SJSA1 (cell line): ENCODE measurements around the gene NT5DC1. TPM values are rescaled to one million over a fixed set of nuclear protein-coding genes. Genes with fewer than 3 reads are reported as not detected.

ENCODE experiments used
- DNase-seq, 2 experiments: peaks; one replicate each; pipeline ENCODE4 v3.0.0-alpha.2; 2015 to 2020; ENCODE audit warnings: low spot score in 2 of 2, low read depth in 1 of 2
- H3K27ac ChIP-seq: fragments of 250-450 bp; sonication (Bioruptor Pico); 2 replicates; pipeline ENCODE4 v1.5.1; 2020; ENCODE audit warnings: mild to moderate bottlenecking, moderate library complexity
- H3K27me3 ChIP-seq: fragments of 250-450 bp; sonication (Bioruptor Pico); replicated peaks from 2 replicates; pipeline ENCODE4 v1.5.1; 2020; ENCODE audit warnings: mild to moderate bottlenecking, moderate library complexity
- H3K36me3 ChIP-seq: fragments of 250-450 bp; sonication (Bioruptor Pico); 2 replicates; pipeline ENCODE4 v1.5.1; 2020; ENCODE audit warnings: mild to moderate bottlenecking
- H3K4me1 ChIP-seq: fragments of 250-450 bp; sonication (Bioruptor Pico); replicated peaks from 2 replicates; pipeline ENCODE4 v1.6.1; 2021; ENCODE audit warnings: mild to moderate bottlenecking
- H3K4me3 ChIP-seq: fragments of 250-450 bp; sonication (Bioruptor Pico); 2 replicates; pipeline ENCODE4 v1.5.1; 2020; ENCODE audit warnings: mild to moderate bottlenecking
- H3K9me3 ChIP-seq: fragments of 250-450 bp; sonication (Bioruptor Pico); replicated peaks from 2 replicates; pipeline ENCODE4 v1.5.1; 2020; ENCODE audit warnings: mild to moderate bottlenecking
- total RNA-seq: library from RNA; depleted of rRNA; stranded (reverse); fragments of >200 nt; shearing (Covaris generic); gene quantifications from 2 replicates; pipeline ENCODE4 v1.2.3, GENCODE V29; 2014; rRNA removed

The NT5DC1 gene
- total RNA-seq, result 10.0 and 13.2 TPM in 2 replicates

DNA sequence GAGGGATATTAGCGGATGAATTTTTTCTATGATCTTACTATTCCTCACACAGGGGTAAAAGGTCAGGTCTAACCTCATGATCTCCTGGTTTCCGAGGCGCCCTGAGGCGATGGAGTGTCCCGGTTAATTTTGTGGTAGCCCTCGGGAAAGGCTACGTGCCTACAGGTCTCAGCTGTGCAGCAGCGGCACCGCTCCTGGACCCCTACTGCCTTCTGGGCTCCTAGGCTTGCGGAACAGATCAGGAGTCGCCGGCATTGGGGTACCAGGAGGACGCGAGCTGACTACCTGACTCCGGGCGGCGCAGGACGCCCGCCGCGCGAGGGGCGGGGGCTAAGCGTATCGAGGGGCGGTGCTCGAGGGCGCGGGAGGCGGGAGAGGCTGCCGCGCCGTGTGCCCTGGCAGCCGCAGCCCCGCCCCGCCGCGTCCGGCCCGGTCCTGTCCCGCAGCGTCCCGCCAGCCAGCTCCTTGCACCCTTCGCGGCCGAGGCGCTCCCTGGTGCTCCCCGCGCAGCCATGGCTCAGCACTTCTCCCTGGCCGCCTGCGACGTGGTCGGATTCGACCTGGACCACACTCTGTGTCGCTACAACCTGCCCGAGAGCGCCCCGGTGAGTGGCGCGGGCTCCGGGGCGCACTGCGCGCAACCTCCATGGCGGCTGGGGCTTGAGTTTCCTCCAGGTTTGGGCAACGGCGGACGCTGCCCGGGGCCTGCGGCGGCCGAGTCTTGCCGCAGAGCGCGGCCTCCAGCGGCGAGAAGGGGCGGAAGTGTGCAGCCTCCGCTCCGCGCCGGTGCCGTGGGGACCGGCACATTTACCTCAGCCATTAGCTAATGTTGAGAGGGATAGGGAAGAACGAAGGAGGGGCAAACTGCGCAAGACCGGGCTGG, at the start of gene NT5DC1:
TSS of gene NT5DC1 (plus strand) at position 435 of the 883 bp plus-strand sequence. CDS start at position 513, 78 bp downstream.
- Histone ChIP-seq H3K9me3 (no peaks in the 10 kb centered on the region; the same call in 1 of the 2 replicates), H3K4me3 (peak within 1 kb of the TSS; percentile 77), H3K27me3 (no peaks in the 10 kb centered on the region), H3K4me1 (peaks cover 7% of the 10 kb centered on the region), H3K27ac (peak within 1 kb of the TSS; percentile 53), H3K36me3 (peaks cover 4% of the 10 kb centered on the region; the same call in 1 of the 2 replicates)
- peak; percentile 75 to 87 for DNase-seq

DNA sequence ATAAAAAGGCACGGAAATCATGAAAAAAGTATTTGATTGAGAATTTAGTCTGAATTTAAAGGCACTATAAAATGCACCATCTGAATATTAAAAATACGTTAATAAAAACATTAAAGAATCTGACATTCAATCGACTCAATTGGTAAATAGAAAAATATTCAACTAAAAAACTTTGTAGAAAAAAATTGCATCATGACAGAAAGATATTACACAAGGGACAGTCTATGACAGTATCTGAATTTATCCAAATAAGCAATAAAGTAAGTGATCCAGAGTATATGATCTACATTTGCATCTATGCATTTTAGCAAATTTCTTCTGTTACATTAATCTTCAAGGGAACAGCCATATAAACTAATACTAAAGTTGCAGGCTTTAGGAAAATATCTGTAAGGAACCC, 49.4 kb upstream of the NT5DC1 start:
- Histone ChIP-seq H3K36me3 (no peaks in the 10 kb centered on the region), H3K27me3 (no peaks in the 10 kb centered on the region), H3K4me1 (no peaks in the 10 kb centered on the region), H3K4me3 (no peak overlapping the region), H3K27ac (no peak overlapping the region), H3K9me3 (no peaks in the 10 kb centered on the region)
- no peak for DNase-seq

DNA sequence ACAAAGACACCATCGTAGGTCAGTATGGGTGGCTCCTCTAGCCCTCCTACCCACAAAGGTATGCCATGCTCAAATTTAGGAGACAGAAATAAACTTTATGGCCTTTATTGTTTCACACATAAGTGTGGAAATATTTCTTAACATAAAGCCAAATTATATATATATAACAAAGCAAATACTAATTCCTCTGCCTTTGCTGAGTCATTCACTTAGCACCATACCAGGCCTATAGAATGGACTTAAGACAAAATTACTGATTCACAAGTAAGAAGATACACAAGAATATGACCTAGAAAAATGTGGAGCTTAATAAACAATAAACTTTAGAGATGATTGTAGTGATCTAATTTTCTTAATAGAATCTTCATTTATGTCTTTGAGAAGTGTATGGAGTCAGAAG, 45.1 kb upstream of the NT5DC1 start:
- Histone ChIP-seq H3K27ac (no peak overlapping the region), H3K4me1 (no peaks in the 10 kb centered on the region), H3K4me3 (no peak overlapping the region), H3K36me3 (no peaks in the 10 kb centered on the region), H3K27me3 (no peaks in the 10 kb centered on the region), H3K9me3 (no peaks in the 10 kb centered on the region)
- DNase-seq, result no peak

DNA sequence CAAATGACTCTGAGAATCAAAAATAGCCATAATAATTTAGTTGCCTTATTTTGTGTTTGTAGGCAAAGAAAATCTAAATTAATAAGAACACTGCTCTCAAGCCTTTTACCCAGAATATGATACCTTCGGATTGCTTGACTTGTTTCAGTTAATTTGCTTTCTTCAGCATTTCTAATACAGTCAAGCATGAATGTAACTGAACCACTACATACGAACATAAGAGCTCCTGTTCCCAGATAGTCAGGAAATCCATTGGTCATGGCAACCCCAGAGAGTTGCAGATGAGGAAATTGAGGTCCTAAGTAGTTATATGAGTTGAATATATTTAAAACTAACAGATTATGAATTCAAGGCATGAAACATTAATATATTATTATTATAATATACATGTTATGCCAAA, 42.9 kb upstream of the NT5DC1 start:
- no peaks in the 10 kb centered on the region for H3K9me3 ChIP-seq
- H3K27ac ChIP-seq, result no peak overlapping the region
- no peaks in the 10 kb centered on the region for H3K4me1 ChIP-seq
- no peak for DNase-seq
- no peaks in the 10 kb centered on the region for H3K27me3 ChIP-seq
- H3K4me3 ChIP-seq, result no peak overlapping the region
- no peaks in the 10 kb centered on the region for H3K36me3 ChIP-seq

DNA sequence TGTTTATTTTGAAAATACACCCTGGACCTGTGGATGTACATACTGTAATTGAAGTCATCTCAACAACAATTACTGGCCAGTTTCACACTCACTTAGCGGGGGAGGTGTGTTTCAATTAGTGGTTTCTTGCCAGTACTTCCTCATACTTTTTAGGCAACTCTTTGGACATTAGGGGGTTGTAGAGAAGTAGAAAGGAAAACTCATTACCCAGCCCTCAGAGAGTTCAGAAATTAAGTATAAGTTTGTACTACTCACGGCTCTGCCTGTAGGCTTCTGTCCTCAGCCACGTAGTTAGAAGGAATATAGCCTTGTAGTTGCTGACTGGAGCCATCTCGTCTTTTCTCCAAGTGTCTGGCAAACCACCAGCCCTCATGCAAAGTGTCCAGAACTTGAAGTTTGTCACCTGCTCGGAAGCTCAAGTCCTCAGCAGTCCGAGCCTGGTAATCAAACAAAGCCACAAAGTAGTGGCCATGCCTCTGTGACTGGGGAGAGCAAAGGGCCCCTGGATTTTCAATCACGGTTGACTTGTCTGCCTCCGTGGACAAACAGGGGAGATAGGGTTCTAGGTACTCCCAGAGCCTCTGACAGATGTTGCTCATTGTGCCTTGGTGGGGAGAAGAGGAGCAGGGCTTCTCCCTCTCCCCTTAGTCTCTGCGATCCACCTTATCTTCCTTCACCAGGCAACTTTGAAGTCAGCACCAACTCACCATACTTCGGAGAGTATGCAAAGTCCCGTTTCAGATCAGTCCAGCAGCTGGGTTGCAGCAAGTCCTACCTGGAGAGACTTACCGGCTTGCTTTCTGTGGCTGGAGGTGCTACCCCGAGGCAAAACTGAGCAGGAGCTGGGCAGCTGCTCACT, 40.7 kb upstream of the NT5DC1 start:
- H3K27ac ChIP-seq, result no peak overlapping the region
- H3K27me3 ChIP-seq, result no peaks in the 10 kb centered on the region
- H3K9me3 ChIP-seq, result no peaks in the 10 kb centered on the region
- H3K36me3 ChIP-seq, result no peaks in the 10 kb centered on the region
- H3K4me1 ChIP-seq, result no peaks in the 10 kb centered on the region
- peak in 1 of 2 experiments; percentile 14 for DNase-seq
- H3K4me3 ChIP-seq, result peak overlapping the region; percentile 30

DNA sequence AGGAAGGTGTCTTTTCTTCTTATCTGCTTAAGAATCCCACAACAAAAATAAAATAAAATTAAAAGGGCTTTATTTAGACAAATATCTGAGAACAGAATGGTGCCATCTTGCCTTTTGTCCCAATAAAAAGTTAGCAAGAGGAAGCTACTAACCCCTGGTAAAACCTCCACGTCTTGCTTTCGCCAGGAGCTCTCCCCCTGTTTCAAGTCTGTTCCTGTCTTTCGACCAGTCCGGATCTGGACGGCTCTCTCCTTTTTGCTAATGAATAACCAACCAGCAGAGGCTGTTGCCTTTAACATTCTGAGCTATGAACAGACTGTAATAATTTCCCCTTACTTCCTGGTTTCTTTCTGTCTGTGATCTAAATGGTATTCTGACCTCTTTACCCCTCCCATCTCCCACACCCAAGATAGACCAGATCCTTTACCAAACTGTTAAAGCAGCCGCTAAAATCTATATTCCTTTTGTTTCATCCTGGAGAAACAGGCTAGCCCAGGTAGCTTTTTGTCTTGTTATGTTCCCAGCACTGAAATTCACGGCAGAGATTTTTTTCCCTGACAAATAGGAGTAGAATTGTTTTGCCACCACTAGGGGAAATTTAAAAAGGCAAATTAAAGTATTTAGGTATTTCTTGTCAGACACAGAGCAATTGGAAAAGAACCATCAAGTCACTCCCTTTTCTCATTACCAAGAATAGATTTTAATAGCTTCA, 39.9 kb upstream of the NT5DC1 start, which contains the start of gene FRK:
TSS of gene FRK (minus strand) at position 320 of the 712 bp plus-strand sequence. CDS start 580 bp downstream, outside the sequence.
- H3K27ac ChIP-seq, result peak within 1 kb of the TSS; percentile 27; the same call in 1 of the 2 replicates
- H3K9me3 ChIP-seq, result no peaks in the 10 kb centered on the region
- no peaks in the 10 kb centered on the region for H3K4me1 ChIP-seq
- no peaks in the 10 kb centered on the region for H3K36me3 ChIP-seq
- DNase-seq, result peak in 1 of 2 experiments; percentile 44
- H3K4me3 ChIP-seq, result peak within 1 kb of the TSS; percentile 30
- H3K27me3 ChIP-seq, result no peaks in the 10 kb centered on the region

DNA sequence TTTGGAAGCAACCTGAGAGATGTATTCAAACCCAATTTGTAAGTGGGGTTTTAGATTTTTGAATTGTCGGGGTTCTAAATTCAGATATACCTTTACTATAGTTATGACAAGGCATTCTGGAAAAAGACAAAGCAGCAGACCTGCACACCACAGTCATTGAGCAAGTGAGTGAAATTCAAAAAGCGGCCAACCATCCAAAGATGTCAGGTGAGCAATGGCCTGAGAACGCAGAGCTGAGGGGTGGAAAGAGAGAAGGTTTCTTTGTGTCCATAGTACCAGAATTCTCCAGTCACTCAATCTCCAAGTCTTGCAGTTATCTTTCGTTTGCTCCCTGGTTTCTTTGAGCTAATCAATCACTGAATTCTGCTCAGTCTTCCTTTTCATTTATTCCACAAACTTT, 38.2 kb upstream of the NT5DC1 start:
- H3K36me3 ChIP-seq, result no peaks in the 10 kb centered on the region
- no peaks in the 10 kb centered on the region for H3K9me3 ChIP-seq
- H3K27ac ChIP-seq, result no peak overlapping the region
- no peak overlapping the region for H3K4me3 ChIP-seq
- no peak for DNase-seq
- no peaks in the 10 kb centered on the region for H3K4me1 ChIP-seq
- no peaks in the 10 kb centered on the region for H3K27me3 ChIP-seq

DNA sequence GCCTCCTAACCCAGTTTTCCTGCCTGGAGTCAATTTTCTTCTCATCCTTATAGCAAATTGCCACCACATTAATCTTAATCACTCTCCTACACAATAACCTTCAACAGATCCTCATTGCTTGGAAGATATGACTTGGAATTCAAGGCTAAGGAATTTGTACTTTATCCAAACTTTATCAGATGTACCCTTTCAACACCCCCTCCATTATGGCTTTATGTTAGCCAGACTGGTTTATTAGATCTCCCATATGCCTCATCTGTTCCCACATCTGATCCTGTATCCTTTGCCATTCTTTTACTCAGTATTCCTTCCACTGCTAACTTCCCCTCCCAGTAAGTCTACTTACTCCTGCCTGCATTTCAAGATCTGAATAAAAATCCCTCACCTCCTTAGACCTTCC, 36.0 kb upstream of the NT5DC1 start:
- Histone ChIP-seq H3K27ac (no peak overlapping the region), H3K4me3 (no peak overlapping the region), H3K9me3 (no peaks in the 10 kb centered on the region), H3K27me3 (no peaks in the 10 kb centered on the region), H3K36me3 (no peaks in the 10 kb centered on the region), H3K4me1 (no peaks in the 10 kb centered on the region)
- no peak for DNase-seq

DNA sequence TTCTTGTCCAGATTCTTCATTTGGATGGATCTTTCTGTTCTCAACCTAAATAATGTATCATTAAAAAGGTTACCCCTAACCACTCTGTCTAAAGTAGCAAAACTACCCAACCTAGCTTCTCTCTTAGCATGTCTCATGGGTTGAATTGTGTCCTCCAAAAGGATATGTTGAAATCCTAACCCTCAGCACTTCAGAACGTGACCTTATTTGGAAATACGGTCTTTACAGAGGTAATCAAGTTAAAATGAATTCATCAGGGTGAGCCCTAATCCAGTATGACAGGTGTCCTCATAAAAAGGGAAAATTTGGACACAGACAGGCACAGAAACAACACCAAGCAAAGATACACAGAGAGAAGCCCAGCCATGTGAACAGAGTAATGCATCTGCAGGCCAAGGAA, 33.9 kb upstream of the NT5DC1 start:
- Histone ChIP-seq H3K4me1 (peaks cover 9% of the 10 kb centered on the region), H3K27ac (no peak overlapping the region), H3K27me3 (no peaks in the 10 kb centered on the region), H3K4me3 (no peak overlapping the region), H3K9me3 (no peaks in the 10 kb centered on the region), H3K36me3 (no peaks in the 10 kb centered on the region)
- DNase-seq, result no peak

DNA sequence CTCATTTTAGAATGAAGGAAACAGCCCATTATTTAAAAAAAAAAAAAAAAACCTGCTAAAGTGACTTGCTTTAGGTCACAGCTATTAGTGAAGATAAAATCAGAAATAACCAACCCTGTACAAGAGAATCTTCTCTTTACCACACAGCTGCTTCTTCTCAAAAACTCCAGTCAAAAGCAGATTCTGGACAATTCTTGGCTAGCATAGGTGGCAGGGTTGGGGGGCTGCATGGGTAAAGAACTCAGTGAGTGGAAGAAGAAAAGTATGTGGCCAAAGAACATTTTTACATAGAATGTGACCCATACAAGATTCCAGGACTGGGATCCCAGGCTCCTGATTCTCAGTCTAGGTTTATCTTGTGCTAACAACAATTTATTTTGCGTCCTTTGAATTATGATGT, 30.6 kb upstream of the NT5DC1 start:
- Histone ChIP-seq H3K27ac (no peak overlapping the region), H3K27me3 (no peaks in the 10 kb centered on the region), H3K4me3 (no peak overlapping the region), H3K36me3 (no peaks in the 10 kb centered on the region), H3K9me3 (no peaks in the 10 kb centered on the region), H3K4me1 (peaks cover 26% of the 10 kb centered on the region)
- DNase-seq, result no peak

DNA sequence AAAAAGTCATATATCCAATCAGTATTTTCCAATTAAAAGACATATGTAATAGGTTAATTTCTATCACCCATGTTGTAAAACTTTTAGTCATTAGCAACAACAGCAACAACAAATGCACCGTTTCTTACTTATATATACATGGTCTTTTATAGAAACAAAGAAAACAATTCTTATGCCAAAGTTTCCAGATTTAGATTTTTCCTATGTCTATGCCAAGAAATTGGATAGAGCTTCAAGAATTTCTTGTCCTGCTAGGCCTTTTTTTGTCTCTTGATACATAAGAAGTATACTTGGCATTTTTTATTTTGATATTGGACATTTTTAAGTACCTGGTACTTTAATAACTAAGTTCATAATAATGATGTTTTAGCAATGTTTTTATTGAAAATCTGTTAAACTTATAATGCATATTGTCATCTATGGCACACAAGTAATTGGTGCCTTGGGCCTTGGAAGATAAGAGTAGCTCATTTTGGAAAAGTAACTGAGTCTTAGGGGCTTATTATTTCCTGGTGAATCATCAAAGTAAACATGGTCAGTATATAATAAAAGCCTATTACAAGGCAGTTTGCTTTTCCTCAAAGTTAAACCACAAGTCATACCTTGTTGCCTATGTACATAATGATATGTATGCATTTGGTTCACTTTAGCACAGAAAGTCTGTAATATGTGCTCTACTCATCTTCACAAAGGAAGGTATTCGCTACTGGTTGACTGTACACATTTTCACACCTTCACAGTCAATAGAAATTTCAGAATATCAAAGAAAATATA, 29.9 kb upstream of the NT5DC1 start:
- Histone ChIP-seq H3K27me3 (no peaks in the 10 kb centered on the region), H3K9me3 (no peaks in the 10 kb centered on the region), H3K4me1 (peaks cover 26% of the 10 kb centered on the region), H3K27ac (no peak overlapping the region), H3K36me3 (no peaks in the 10 kb centered on the region), H3K4me3 (no peak overlapping the region)
- DNase-seq, result peak in 1 of 2 experiments; percentile 2

DNA sequence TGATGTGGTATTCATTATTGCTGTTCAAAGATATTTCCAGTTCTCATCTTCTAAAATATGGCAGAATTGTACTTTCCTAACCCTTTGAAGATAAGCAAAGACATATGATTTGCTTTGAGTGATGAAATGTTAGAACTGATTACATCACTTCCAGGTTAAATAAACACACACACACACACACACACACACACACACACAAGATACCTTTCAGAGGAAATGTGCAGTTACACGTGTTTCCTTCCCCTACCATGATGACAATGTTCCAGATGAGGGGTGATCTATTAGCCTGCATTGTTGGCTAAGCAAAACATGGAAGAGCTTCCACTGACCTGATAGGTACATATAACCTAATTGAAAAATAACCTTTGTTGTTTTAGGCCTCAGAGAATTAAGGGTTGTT, 28.3 kb upstream of the NT5DC1 start:
- no peak for DNase-seq

More for the DNA sequence above, 28.3 kb upstream of the NT5DC1 start:
- H3K9me3 ChIP-seq, result no peaks in the 10 kb centered on the region
- no peak overlapping the region for H3K4me3 ChIP-seq
- no peaks in the 10 kb centered on the region for H3K27me3 ChIP-seq
- H3K4me1 ChIP-seq, result peaks cover 26% of the 10 kb centered on the region
- no peaks in the 10 kb centered on the region for H3K36me3 ChIP-seq
- H3K27ac ChIP-seq, result no peak overlapping the region
